ENCODE data around the gene CCNDBP1. TPM values are rescaled to one million over a fixed set of nuclear protein-coding genes. Genes with fewer than 3 reads are reported as not detected.
"Not testable (repeated sequence)": the region's sequence is repeated elsewhere in the genome, so short reads cannot be mapped to it uniquely, and the experiment has no call there.

Gene CCNDBP1
- total RNA-seq, 1 donor from 2014 or later: 43.1 TPM

DNA sequence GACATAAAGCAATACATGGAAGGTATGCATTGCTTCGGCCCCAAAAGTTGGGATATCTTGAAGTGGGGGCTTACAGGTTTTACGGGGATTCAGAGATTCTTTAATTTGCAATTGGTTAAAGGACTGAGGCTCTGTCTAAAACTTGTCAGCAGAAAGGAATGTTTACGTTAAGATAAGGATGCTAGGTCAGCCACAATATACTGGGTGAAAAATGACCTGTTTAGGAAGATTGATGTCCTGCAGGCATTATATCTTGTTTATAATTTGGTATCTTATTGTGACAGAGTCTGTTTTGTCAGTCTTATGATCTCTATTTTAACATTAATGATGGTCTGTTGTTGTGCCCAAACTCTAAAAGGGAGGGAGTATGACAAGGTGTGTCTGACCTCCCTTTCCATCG lies 15.3 kb upstream of the CCNDBP1 start:
- H3K9ac ChIP-seq: no peak overlapping the region
- H3K9me3 Mint-ChIP-seq: peaks cover 13% of the 10 kb centered on the region
- no peak overlapping the region for H2AFZ ChIP-seq (replicated peaks)
- H3K36me3 Mint-ChIP-seq: peaks cover 24% of the 10 kb centered on the region
- no peaks in the 10 kb centered on the region for H3K9me3 ChIP-seq (ENCODE audit: low read depth)
- H3K4me3 ChIP-seq: no peak overlapping the region
- peaks cover 5% of the 10 kb centered on the region for H3K36me3 ChIP-seq
- no peak overlapping the region for H3K27ac Mint-ChIP-seq
- no peaks in the 10 kb centered on the region for H3K4me1 ChIP-seq
- H4K20me1 ChIP-seq (ENCODE audit: low read depth): no peaks in the 10 kb centered on the region
- H3K4me1 Mint-ChIP-seq: no peaks in the 10 kb centered on the region
- no peak overlapping the region for H3K4me3 Mint-ChIP-seq
- H3K27me3 Mint-ChIP-seq (ENCODE audit: insufficient read depth, low read depth): no peaks in the 10 kb centered on the region
- no peaks in the 10 kb centered on the region for H3F3A ChIP-seq (ENCODE audit: low read depth)
- H3K27ac ChIP-seq: no peak overlapping the region
- no peak overlapping the region for H3K4me2 ChIP-seq
- no peaks in the 10 kb centered on the region for H3K27me3 ChIP-seq
- no peak for TF ChIP-seq EZH2 (IDR thresholded peaks at IDR 0.05)
- TF ChIP-seq EZH2phosphoT487 (IDR thresholded peaks at IDR 0.05): no peak
- TF ChIP-seq, protein P1, sequence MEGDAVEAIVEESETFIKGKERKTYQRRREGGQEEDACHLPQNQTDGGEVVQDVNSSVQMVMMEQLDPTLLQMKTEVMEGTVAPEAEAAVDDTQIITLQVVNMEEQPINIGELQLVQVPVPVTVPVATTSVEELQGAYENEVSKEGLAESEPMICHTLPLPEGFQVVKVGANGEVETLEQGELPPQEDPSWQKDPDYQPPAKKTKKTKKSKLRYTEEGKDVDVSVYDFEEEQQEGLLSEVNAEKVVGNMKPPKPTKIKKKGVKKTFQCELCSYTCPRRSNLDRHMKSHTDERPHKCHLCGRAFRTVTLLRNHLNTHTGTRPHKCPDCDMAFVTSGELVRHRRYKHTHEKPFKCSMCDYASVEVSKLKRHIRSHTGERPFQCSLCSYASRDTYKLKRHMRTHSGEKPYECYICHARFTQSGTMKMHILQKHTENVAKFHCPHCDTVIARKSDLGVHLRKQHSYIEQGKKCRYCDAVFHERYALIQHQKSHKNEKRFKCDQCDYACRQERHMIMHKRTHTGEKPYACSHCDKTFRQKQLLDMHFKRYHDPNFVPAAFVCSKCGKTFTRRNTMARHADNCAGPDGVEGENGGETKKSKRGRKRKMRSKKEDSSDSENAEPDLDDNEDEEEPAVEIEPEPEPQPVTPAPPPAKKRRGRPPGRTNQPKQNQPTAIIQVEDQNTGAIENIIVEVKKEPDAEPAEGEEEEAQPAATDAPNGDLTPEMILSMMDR (IDR thresholded peaks at IDR 0.05): no peak
- no peak for DNase-seq (ENCODE audit: low spot score)
- no peaks in the 10 kb centered on the region for H3K79me2 ChIP-seq (ENCODE audit: low read depth)

DNA sequence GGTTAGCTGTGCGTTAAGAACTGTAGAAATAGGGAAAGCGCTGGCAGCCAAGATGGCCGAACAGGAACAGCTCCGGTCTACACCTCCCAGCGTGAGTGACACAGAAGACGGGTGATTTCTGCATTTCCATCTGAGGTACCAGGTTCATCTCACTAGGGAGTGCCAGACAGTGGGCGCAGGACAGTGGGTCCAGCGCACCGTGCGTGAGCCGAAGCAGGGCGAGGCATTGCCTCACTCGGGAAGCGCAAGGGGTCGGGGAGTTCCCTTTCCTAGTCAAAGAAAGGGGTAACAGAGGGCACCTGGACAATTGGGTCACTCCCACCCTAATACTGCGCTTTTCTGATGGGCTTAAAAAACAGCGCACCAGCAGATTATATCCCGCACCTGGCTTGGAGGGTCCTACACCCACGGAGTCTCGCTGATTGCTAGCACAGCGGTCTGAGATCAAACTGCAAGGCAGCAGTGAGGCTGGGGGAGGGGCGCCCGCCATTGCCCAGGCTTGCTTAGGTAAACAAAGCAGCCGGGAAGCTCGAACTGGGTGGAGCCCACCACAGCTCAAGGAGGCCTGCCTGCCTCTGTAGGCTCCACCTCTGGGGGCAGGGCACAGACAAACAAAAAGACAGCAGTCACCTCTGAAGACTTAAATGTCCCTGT lies 9.4 kb upstream of the CCNDBP1 start:
- not testable (repeated sequence) for H4K20me1 ChIP-seq (ENCODE audit: low read depth); H3K9ac ChIP-seq; H2AFZ ChIP-seq (replicated peaks); H3K4me1 ChIP-seq; H3K36me3 ChIP-seq; DNase-seq (ENCODE audit: low spot score); H3K79me2 ChIP-seq (ENCODE audit: low read depth); H3K27me3 ChIP-seq; H3K4me3 Mint-ChIP-seq; H3K4me1 Mint-ChIP-seq; H3K27ac ChIP-seq; H3K27me3 Mint-ChIP-seq (ENCODE audit: insufficient read depth, low read depth); H3K4me3 ChIP-seq; H3K4me2 ChIP-seq; H3K27ac Mint-ChIP-seq; H3F3A ChIP-seq (ENCODE audit: low read depth); H3K9me3 ChIP-seq (ENCODE audit: low read depth)
- Mint-ChIP-seq H3K9me3 (peaks cover 15% of the 10 kb centered on the region), H3K36me3 (peaks cover 18% of the 10 kb centered on the region)

DNA sequence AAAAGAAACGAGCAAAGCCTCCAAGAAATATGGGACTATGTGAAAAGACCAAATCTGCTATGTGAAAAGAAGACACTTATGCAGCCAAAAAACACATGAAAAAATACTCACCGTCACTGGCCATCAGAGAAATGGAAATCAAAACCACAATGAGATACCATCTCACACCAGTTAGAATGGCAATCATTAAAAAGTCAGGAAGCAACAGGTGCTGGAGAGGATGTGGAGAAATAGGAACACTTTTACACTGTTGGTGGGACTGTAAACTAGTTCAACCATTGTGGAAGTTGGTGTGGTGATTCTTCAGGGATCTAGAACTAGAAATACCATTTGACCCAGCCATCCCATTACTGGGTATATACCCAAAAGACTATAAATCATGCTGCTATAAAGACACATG lies 8.1 kb upstream of the CCNDBP1 start:
- H3K9ac ChIP-seq; H3F3A ChIP-seq (ENCODE audit: low read depth); H2AFZ ChIP-seq (replicated peaks); H4K20me1 ChIP-seq (ENCODE audit: low read depth); H3K36me3 ChIP-seq; H3K27me3 Mint-ChIP-seq (ENCODE audit: insufficient read depth, low read depth); H3K4me1 ChIP-seq; H3K4me3 Mint-ChIP-seq; H3K27me3 ChIP-seq; H3K4me2 ChIP-seq; H3K27ac ChIP-seq; H3K4me3 ChIP-seq; DNase-seq (ENCODE audit: low spot score); H3K4me1 Mint-ChIP-seq; H3K9me3 ChIP-seq (ENCODE audit: low read depth); H3K27ac Mint-ChIP-seq; H3K79me2 ChIP-seq (ENCODE audit: low read depth): not testable (repeated sequence)
- H3K9me3 Mint-ChIP-seq: peaks cover 14% of the 10 kb centered on the region
- H3K36me3 Mint-ChIP-seq: peaks cover 16% of the 10 kb centered on the region

DNA sequence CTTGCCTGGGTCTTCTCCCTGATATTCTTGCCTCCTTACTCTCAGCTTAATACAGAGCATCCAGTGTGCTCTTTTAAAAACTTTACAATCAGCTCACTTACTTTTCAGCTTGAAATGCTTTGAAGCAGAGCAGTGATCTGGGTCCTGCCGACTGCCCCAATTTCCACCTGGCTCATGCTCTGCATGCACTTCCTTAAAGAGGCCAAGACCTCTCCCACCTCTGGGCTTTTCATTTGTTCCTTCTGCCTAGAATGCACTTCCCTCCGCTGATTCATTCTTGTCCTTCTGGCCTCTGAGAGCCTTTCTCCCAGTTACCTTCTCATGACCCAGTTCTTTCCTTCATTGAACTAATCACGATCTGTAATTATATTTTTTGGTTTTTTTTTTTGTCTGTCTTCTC lies 1.9 kb upstream of the CCNDBP1 start:
- H3K4me1 Mint-ChIP-seq: peaks cover 9% of the 10 kb centered on the region
- Histone ChIP-seq H4K20me1 (ENCODE audit: low read depth) (peaks cover 3% of the 10 kb centered on the region), H3K9me3 (ENCODE audit: low read depth) (no peaks in the 10 kb centered on the region), H2AFZ (replicated peaks) (no peak overlapping the region), H3K36me3 (no peaks in the 10 kb centered on the region), H3K27ac (no peak overlapping the region), H3K4me1 (peaks cover 4% of the 10 kb centered on the region), H3F3A (ENCODE audit: low read depth) (peaks cover 20% of the 10 kb centered on the region), H3K4me3 (no peak overlapping the region), H3K9ac (no peak overlapping the region), H3K27me3 (no peaks in the 10 kb centered on the region), H3K4me2 (no peak overlapping the region), H3K79me2 (ENCODE audit: low read depth) (peaks cover 16% of the 10 kb centered on the region)
- H3K36me3 Mint-ChIP-seq: no peaks in the 10 kb centered on the region
- no peak for DNase-seq (ENCODE audit: low spot score)
- H3K27me3 Mint-ChIP-seq (ENCODE audit: insufficient read depth, low read depth): no peaks in the 10 kb centered on the region
- H3K4me3 Mint-ChIP-seq: no peak overlapping the region
- no peaks in the 10 kb centered on the region for H3K9me3 Mint-ChIP-seq
- TF ChIP-seq EZH2 (IDR thresholded peaks at IDR 0.05): no peak
- no peak overlapping the region for H3K27ac Mint-ChIP-seq
